BLaER1 (cell line): ENCODE data around the gene RALY.

Experiments
- H3K27ac ChIP-seq: shearing (Covaris generic); formaldehyde crosslinking; 2 replicates; pipeline ENCODE4 v1.8.1; 2022
- H3K27me3 ChIP-seq: shearing (Covaris generic); formaldehyde crosslinking; 2 replicates; pipeline ENCODE4 v1.8.1; 2022
- H3K36me3 ChIP-seq: shearing (Covaris generic); formaldehyde crosslinking; 2 replicates; pipeline ENCODE4 v1.8.1; 2022
- H3K4me1 ChIP-seq: shearing (Covaris generic); formaldehyde crosslinking; 2 replicates; pipeline ENCODE4 v1.8.1; 2022
- H3K4me2 ChIP-seq: shearing (Covaris generic); formaldehyde crosslinking; 2 replicates; pipeline ENCODE4 v1.8.1; 2022
- H3K4me3 ChIP-seq: shearing (Covaris generic); formaldehyde crosslinking; 2 replicates; pipeline ENCODE4 v1.8.1; 2022
- H3K9ac ChIP-seq: shearing (Covaris generic); formaldehyde crosslinking; 2 replicates; pipeline ENCODE4 v1.8.1; 2022
- H3K9me3 ChIP-seq: shearing (Covaris generic); formaldehyde crosslinking; 2 replicates; pipeline ENCODE4 v1.8.1; 2022
- H4K20me1 ChIP-seq: shearing (Covaris generic); formaldehyde crosslinking; 2 replicates; pipeline ENCODE4 v1.8.1; 2022
- Cebpa-rat ChIP-seq: shearing (Covaris generic); IDR thresholded peaks from 2 replicates; pipeline ENCODE4 v1.8.1; 2022

The RALY gene

DNA sequence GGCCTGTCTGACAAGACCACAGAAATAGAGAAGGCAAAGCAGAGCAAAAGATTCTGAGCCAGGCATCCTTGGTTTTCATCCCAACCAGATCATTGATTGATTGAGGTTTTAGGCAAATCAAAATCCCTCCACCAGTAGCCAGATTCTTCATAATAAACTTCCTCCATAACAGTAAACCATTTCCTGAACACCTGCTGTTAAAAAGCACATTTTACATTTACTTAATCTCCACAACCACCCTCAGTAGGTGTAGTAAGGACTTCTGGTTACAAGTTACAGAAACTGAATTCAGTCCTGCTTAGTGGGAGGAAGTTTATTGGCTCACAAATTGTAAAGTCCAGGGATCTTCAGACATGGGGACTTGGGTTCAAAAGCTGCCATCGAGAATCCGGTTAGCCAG lies 90.1 kb downstream of the RALY start:
- peak overlapping the region; percentile 65 for H3K4me2 ChIP-seq
- H3K9me3 ChIP-seq: no peaks in the 10 kb centered on the region
- H4K20me1 ChIP-seq: peaks cover 100% of the 10 kb centered on the region
- no peaks in the 10 kb centered on the region for H3K27me3 ChIP-seq
- H3K4me1 ChIP-seq: peaks cover 37% of the 10 kb centered on the region
- H3K4me3 ChIP-seq: no peak overlapping the region
- peaks cover 99% of the 10 kb centered on the region for H3K36me3 ChIP-seq
- H3K27ac ChIP-seq: peak overlapping the region; percentile 39
- no peak for TF ChIP-seq Cebpa-rat
- H3K9ac ChIP-seq: peak overlapping the region; percentile 20; the same call in 1 of the 2 replicates

DNA sequence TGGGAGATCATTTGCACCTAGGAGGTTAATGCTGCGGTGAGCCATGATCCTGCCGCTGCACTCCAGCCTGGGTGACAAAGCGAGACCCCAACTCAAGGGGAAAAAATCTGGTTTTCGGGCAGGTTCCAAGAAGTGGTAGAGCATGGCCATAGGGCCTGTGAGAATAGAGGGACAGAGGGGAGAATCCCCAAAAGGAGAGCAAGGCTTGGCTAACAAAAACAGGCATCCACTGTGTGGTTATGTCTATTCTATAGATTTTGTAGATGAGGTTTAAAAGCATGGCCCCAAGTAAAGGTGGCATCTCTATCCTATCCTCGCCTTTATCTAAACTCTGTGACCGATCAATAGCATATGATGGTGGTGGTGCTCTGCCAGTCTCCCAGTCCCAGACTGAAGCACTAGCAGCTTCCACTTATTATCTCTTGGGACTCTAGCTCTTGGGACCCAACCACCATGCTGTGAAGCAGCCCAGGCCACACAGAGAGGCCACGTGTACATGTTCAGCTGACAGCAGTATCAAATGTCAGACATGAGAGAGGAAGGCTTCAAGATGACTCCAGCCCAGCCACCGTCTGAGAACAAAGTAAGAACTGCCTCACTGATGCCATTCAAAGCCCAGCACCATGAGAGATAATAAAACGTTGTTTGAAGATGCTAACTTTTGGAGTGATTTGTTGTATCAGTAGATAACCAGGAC lies 90.7 kb downstream of the RALY start:
- Histone ChIP-seq H3K9me3 (no peaks in the 10 kb centered on the region), H3K27ac (0 out of 2 replicates have a peak overlapping the region, but pooled peaks have one; percentile 39), H3K9ac (peak overlapping the region; percentile 20; the same call in 1 of the 2 replicates), H3K27me3 (no peaks in the 10 kb centered on the region), H3K4me1 (peaks cover 37% of the 10 kb centered on the region), H3K4me2 (peak overlapping the region; percentile 65), H3K36me3 (peaks cover 99% of the 10 kb centered on the region), H4K20me1 (peaks cover 100% of the 10 kb centered on the region), H3K4me3 (no peak overlapping the region)
- no peak for TF ChIP-seq Cebpa-rat

GRCh38 chr20:34085544-34086040 lies 91.9 kb downstream of the RALY start:
- Histone ChIP-seq H3K9ac (no peak overlapping the region), H3K4me2 (no peak overlapping the region), H3K27ac (no peak overlapping the region), H3K36me3 (peaks cover 99% of the 10 kb centered on the region), H3K4me3 (no peak overlapping the region), H3K27me3 (no peaks in the 10 kb centered on the region), H4K20me1 (peaks cover 100% of the 10 kb centered on the region), H3K9me3 (no peaks in the 10 kb centered on the region), H3K4me1 (peaks cover 37% of the 10 kb centered on the region)
- TF ChIP-seq Cebpa-rat: no peak

GRCh38 chr20:34088305-34089174 lies 94.8 kb downstream of the RALY start:
- peaks cover 100% of the 10 kb centered on the region for H4K20me1 ChIP-seq
- peaks cover 99% of the 10 kb centered on the region for H3K36me3 ChIP-seq
- H3K4me3 ChIP-seq: no peak overlapping the region
- no peak overlapping the region for H3K9ac ChIP-seq
- H3K27me3 ChIP-seq: no peaks in the 10 kb centered on the region
- H3K4me1 ChIP-seq: peaks cover 14% of the 10 kb centered on the region
- no peak for TF ChIP-seq Cebpa-rat
- H3K4me2 ChIP-seq: no peak overlapping the region
- H3K9me3 ChIP-seq: no peaks in the 10 kb centered on the region
- H3K27ac ChIP-seq: no peak overlapping the region

GRCh38 chr20:34089175-34089479 lies 95.4 kb downstream of the RALY start:
- no peak overlapping the region for H3K9ac ChIP-seq
- peaks cover 100% of the 10 kb centered on the region for H4K20me1 ChIP-seq
- peaks cover 99% of the 10 kb centered on the region for H3K36me3 ChIP-seq
- no peaks in the 10 kb centered on the region for H3K27me3 ChIP-seq
- H3K4me2 ChIP-seq: no peak overlapping the region
- H3K27ac ChIP-seq: no peak overlapping the region
- H3K4me3 ChIP-seq: no peak overlapping the region
- peaks cover 8% of the 10 kb centered on the region for H3K4me1 ChIP-seq
- no peaks in the 10 kb centered on the region for H3K9me3 ChIP-seq
- no peak for TF ChIP-seq Cebpa-rat

DNA sequence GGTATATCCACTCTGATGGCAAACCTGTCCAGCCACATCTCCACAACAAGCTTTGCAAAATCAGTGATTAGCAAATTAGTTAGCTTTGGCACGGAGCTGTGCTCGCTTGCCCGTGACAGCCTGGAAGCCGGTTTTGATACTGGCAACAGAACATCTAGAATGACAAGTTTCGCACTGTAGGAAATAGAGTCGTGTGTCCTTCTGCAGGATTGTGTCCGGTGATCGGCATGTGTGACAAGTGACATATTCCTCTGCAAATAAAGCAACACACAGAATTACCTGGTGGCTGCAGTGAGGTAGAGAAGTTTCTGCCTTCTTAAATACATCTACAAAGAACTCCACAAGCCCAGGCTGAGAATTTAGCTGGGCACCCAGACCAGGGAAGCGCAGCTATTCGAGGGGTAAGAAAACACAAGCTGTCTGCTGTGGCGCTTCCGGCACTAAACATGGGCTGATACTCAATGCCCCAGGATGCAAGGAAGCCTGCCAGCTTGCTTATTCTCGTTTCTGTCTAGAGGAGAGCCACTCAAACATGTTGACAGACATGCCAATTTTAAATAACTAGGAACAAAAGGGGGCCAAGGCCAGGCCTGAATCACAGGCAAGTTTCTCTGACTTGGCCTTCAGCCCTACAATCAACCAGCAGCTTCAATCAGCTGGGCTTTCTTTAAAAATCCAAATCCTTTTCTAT lies 96.1 kb downstream of the RALY start:
- Histone ChIP-seq H3K4me3 (no peak overlapping the region), H3K4me2 (no peak overlapping the region), H3K36me3 (peaks cover 100% of the 10 kb centered on the region), H3K27me3 (no peaks in the 10 kb centered on the region), H4K20me1 (peaks cover 100% of the 10 kb centered on the region), H3K4me1 (peaks cover 1% of the 10 kb centered on the region), H3K9ac (no peak overlapping the region), H3K9me3 (no peaks in the 10 kb centered on the region), H3K27ac (no peak overlapping the region)
- no peak for TF ChIP-seq Cebpa-rat

DNA sequence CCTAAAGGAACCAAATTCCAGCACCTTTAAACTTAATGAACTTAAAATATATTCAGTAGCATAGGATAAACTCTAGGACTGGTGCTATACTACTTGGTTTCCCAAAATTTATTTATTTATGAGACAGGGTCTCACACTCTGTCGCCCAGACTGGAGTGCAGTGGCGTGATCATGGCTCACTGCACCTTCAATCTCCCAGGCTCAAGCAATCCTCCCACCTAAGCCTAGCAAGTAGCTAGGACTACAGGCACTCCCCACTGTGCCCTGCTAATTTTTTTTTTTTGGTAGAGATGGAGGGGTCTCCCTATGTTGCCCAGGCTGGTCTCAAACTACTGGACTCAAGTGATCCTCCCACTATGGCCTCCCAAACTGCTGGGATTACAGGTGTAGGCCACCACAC lies 96.9 kb downstream of the RALY start:
- no peaks in the 10 kb centered on the region for H3K4me1 ChIP-seq
- H3K36me3 ChIP-seq: peaks cover 100% of the 10 kb centered on the region
- no peak for TF ChIP-seq Cebpa-rat
- peaks cover 100% of the 10 kb centered on the region for H4K20me1 ChIP-seq
- H3K27me3 ChIP-seq: no peaks in the 10 kb centered on the region
- no peak overlapping the region for H3K27ac ChIP-seq
- H3K9ac ChIP-seq: no peak overlapping the region
- no peak overlapping the region for H3K4me2 ChIP-seq
- no peak overlapping the region for H3K4me3 ChIP-seq
- H3K9me3 ChIP-seq: no peaks in the 10 kb centered on the region

DNA sequence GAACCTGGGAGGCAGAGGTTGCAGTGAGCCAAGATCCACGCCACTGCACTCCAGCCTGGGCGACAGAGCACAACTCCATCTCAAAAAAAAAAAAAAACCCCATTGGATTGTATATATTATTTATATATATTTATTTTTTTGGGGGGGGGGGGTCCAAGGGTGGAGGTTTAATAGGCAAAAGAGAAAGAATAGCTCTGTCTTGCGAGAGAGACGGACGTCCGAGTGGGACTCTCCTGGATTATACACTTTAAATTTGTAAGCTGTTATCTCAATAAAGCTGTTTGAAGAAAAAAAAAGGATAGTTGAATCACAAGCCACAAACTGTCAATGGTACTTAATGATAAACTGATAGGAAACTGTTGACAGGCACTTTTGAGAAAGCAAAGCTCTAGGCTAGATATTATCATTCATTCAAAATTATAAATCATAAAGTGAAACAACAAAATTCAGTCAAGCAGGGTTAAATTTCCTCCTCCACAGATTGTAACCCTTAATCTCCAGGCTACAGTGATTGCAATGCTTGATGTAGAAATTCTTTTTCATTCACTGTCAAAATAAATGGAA lies 98.0 kb downstream of the RALY start:
- H3K4me3 ChIP-seq: no peak overlapping the region
- H3K9ac ChIP-seq: no peak overlapping the region
- no peaks in the 10 kb centered on the region for H3K9me3 ChIP-seq
- H3K27me3 ChIP-seq: no peaks in the 10 kb centered on the region
- no peaks in the 10 kb centered on the region for H3K4me1 ChIP-seq
- H3K4me2 ChIP-seq: no peak overlapping the region
- peaks cover 100% of the 10 kb centered on the region for H4K20me1 ChIP-seq
- no peak for TF ChIP-seq Cebpa-rat
- peaks cover 100% of the 10 kb centered on the region for H3K36me3 ChIP-seq
- no peak overlapping the region for H3K27ac ChIP-seq

DNA sequence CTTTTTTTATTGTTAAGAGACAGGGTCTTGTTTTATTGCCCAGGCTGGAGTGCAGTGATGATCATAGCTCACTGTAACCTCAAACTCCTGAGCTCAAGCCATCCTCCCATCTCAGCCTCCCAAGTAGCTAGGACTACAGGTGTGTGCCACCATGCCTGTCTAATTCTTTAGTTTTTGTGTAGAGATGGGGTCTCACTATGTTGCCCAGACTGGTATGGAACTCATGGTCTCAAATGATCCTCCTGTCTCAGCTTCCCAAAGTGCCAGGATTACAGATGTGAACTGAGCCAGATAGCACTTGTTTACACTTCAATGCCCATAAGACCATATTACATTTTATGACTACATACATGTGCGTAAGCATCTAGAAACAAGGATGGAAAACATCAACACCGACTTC lies 100.2 kb downstream of the RALY start:
- peaks cover 100% of the 10 kb centered on the region for H4K20me1 ChIP-seq
- H3K36me3 ChIP-seq: peaks cover 100% of the 10 kb centered on the region
- H3K4me3 ChIP-seq: no peak overlapping the region

More for the DNA sequence above, 100.2 kb downstream of the RALY start:
- no peak overlapping the region for H3K4me2 ChIP-seq
- H3K9ac ChIP-seq: no peak overlapping the region
- H3K4me1 ChIP-seq: no peaks in the 10 kb centered on the region
- no peak for TF ChIP-seq Cebpa-rat
- H3K27ac ChIP-seq: no peak overlapping the region
- H3K27me3 ChIP-seq: no peaks in the 10 kb centered on the region
- no peaks in the 10 kb centered on the region for H3K9me3 ChIP-seq
